ENCODE results near the gene YLPM1.

YLPM1 gene

GRCh38 chr14:74859757-74860552 is 96.8 kb downstream of the YLPM1 start:
- Histone ChIP-seq H3K27ac (ENCODE audit: low read depth, low read length) (no peak overlapping the region), H3K9me3 (ENCODE audit: control insufficient read depth, insufficient read depth, low read length) (no peaks in the 10 kb centered on the region), H3K27me3 (ENCODE audit: control insufficient read depth, insufficient read depth, low read length) (no peaks in the 10 kb centered on the region), H3K9ac (ENCODE audit: low read depth, low read length) (no peak overlapping the region), H3K4me1 (ENCODE audit: control insufficient read depth, insufficient read depth, low read length) (no peaks in the 10 kb centered on the region), H3K36me3 (ENCODE audit: control insufficient read depth, insufficient read depth, low read length) (no peaks in the 10 kb centered on the region), H3K4me3 (ENCODE audit: low read depth, low read length) (no peak overlapping the region)

DNA sequence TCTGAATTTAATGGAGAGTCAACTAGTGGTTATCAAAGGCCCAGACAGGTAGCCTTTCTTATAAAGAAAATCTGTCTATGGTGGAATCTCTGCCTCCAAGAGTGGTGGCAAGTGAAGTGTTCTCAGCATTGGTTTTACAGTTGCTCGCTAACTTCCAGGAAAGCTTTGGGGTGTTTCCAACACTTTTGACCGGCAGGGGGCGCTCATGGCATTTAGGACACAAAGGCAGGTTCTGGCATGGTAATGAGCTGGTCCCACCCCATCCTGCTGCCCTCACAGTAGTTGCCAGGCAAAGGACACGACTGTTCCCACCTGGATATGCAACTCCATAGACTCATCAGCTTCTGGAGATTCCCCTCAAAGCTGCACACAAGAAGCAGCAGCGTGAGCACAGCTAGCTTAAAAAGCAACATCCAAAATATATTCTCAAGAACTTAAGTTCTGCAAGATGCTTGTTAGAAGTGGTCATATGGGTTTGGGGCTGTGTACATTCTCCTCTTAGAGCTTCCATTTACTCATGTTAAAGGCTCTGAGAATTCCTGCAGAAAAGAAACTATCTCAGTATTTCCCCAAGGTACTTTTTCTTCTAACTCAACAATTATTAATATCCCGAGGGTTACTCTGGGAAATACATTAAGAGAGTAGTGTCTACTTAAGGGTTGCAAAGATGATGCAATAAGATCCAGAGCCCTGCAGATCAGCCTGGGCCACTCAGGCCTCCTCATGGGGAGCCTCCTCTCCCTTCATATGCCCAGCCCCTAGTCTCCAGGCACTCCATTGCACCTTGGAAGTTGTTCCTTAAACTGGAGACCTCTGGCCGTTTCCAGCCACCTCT is 98.0 kb downstream of the YLPM1 start:
- Histone ChIP-seq H3K9me3 (ENCODE audit: control insufficient read depth, insufficient read depth, low read length) (no peaks in the 10 kb centered on the region), H3K4me3 (ENCODE audit: low read depth, low read length) (no peak overlapping the region), H3K27me3 (ENCODE audit: control insufficient read depth, insufficient read depth, low read length) (no peaks in the 10 kb centered on the region), H3K9ac (ENCODE audit: low read depth, low read length) (no peak overlapping the region), H3K4me1 (ENCODE audit: control insufficient read depth, insufficient read depth, low read length) (no peaks in the 10 kb centered on the region), H3K27ac (ENCODE audit: low read depth, low read length) (no peak overlapping the region), H3K36me3 (ENCODE audit: control insufficient read depth, insufficient read depth, low read length) (no peaks in the 10 kb centered on the region)

- H3K36me3 ChIP-seq (ENCODE audit: control insufficient read depth, insufficient read depth, low read length), result no peaks in the 10 kb centered on the region
- H3K9ac ChIP-seq (ENCODE audit: low read depth, low read length), result no peak overlapping the region
- no peaks in the 10 kb centered on the region for H3K9me3 ChIP-seq (ENCODE audit: control insufficient read depth, insufficient read depth, low read length)
- no peaks in the 10 kb centered on the region for H3K4me1 ChIP-seq (ENCODE audit: control insufficient read depth, insufficient read depth, low read length)
- H3K27ac ChIP-seq (ENCODE audit: low read depth, low read length), result no peak overlapping the region
- H3K4me3 ChIP-seq (ENCODE audit: low read depth, low read length), result no peak overlapping the region
- no peaks in the 10 kb centered on the region for H3K27me3 ChIP-seq (ENCODE audit: control insufficient read depth, insufficient read depth, low read length)
Measured at GRCh38 chr14:74861734-74862090, 98.6 kb downstream of the YLPM1 start.

DNA sequence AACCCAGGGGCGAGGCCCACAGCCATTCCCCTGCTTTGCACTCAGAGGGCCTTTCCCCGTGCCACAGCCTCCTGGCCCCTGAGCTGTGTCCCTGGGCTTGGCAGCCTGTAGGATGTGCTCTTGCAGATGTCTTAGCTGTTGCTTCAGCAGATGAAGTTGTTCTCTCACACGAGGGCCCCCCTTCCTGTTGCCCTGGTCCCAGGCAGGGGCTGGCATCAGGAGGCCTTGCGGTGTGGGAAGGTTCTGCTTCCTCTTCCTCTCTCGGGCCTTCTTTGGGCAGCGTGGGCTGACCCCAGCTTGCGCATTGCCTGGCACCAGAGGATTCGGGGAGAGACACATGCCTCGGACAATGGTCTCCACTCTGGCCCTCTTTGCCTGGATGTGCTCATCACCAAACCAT is 100.2 kb downstream of the YLPM1 start:
- H3K27me3 ChIP-seq (ENCODE audit: control insufficient read depth, insufficient read depth, low read length), result no peaks in the 10 kb centered on the region
- no peak overlapping the region for H3K27ac ChIP-seq (ENCODE audit: low read depth, low read length)
- H3K9ac ChIP-seq (ENCODE audit: low read depth, low read length), result no peak overlapping the region
- no peaks in the 10 kb centered on the region for H3K9me3 ChIP-seq (ENCODE audit: control insufficient read depth, insufficient read depth, low read length)
- no peaks in the 10 kb centered on the region for H3K36me3 ChIP-seq (ENCODE audit: control insufficient read depth, insufficient read depth, low read length)
- no peaks in the 10 kb centered on the region for H3K4me1 ChIP-seq (ENCODE audit: control insufficient read depth, insufficient read depth, low read length)
- H3K4me3 ChIP-seq (ENCODE audit: low read depth, low read length), result no peak overlapping the region

GRCh38 chr14:74864198-74864597 is 101.1 kb downstream of the YLPM1 start:
- Histone ChIP-seq H3K36me3 (ENCODE audit: control insufficient read depth, insufficient read depth, low read length) (no peaks in the 10 kb centered on the region), H3K4me3 (ENCODE audit: low read depth, low read length) (no peak overlapping the region), H3K4me1 (ENCODE audit: control insufficient read depth, insufficient read depth, low read length) (no peaks in the 10 kb centered on the region), H3K27me3 (ENCODE audit: control insufficient read depth, insufficient read depth, low read length) (no peaks in the 10 kb centered on the region), H3K27ac (ENCODE audit: low read depth, low read length) (no peak overlapping the region), H3K9ac (ENCODE audit: low read depth, low read length) (no peak overlapping the region), H3K9me3 (ENCODE audit: control insufficient read depth, insufficient read depth, low read length) (no peaks in the 10 kb centered on the region)

- H3K4me3 ChIP-seq (ENCODE audit: low read depth, low read length), result no peak overlapping the region
- no peaks in the 10 kb centered on the region for H3K36me3 ChIP-seq (ENCODE audit: control insufficient read depth, insufficient read depth, low read length)
- no peaks in the 10 kb centered on the region for H3K9me3 ChIP-seq (ENCODE audit: control insufficient read depth, insufficient read depth, low read length)
- no peaks in the 10 kb centered on the region for H3K27me3 ChIP-seq (ENCODE audit: control insufficient read depth, insufficient read depth, low read length)
- H3K4me1 ChIP-seq (ENCODE audit: control insufficient read depth, insufficient read depth, low read length), result no peaks in the 10 kb centered on the region
- no peak overlapping the region for H3K27ac ChIP-seq (ENCODE audit: low read depth, low read length)
- H3K9ac ChIP-seq (ENCODE audit: low read depth, low read length), result no peak overlapping the region
Measured at GRCh38 chr14:74865156-74865555, 102.0 kb downstream of the YLPM1 start.

DNA sequence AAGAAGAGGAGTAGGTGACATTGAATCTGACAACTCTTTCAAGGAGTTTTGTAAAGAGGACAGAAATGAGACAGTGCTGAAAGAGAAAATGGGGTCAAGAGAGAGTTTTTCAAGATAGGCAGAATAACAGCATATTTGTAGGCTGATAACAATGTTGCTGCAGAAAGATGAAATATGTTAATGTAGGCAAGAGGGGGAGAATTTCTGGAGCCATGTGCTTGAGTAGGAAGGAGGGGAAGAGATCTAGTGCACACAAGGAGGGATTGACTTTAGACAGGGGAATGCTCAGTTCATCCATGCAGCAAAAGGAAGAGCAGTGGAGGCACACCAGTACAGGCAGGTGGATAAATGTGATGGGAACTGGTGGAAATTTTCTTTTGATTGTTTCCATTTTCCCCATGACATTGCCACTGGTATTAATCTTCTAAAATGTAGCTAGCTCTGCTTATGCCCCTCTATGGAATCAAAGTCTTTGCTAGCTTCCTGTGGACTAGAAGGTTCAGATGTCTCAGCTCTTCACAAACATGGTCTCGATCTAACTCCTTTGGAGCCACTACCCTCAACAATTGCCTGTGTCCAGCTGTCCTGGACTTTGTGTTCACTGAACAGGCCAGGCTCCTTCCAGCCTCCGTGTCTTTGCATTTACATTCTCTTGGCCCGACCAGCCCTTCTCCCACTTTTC is 103.7 kb downstream of the YLPM1 start:
- no peaks in the 10 kb centered on the region for H3K27me3 ChIP-seq (ENCODE audit: control insufficient read depth, insufficient read depth, low read length)
- no peaks in the 10 kb centered on the region for H3K9me3 ChIP-seq (ENCODE audit: control insufficient read depth, insufficient read depth, low read length)
- H3K4me1 ChIP-seq (ENCODE audit: control insufficient read depth, insufficient read depth, low read length), result no peaks in the 10 kb centered on the region
- no peak overlapping the region for H3K27ac ChIP-seq (ENCODE audit: low read depth, low read length)
- no peaks in the 10 kb centered on the region for H3K36me3 ChIP-seq (ENCODE audit: control insufficient read depth, insufficient read depth, low read length)
- H3K9ac ChIP-seq (ENCODE audit: low read depth, low read length), result no peak overlapping the region
- no peak overlapping the region for H3K4me3 ChIP-seq (ENCODE audit: low read depth, low read length)

DNA sequence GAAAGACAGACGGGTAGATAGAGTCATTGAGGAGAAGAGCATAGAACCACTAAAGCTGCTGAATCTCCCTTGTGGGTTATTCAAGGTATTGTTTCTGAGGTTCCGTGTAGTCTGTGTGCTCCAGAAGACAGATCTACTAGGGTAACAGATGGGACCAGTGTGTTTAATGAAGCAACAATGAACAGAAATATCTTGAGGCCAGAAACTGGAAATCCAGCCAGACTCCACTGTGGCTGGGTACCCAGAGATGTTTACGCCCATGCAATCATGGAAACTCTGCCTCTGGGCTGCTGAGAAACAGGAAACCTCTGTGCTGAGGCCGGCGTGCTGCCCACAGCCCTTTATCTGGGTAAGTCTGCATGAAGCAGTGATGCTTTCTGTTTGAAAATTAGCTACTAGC is 104.6 kb downstream of the YLPM1 start:
- H3K9ac ChIP-seq (ENCODE audit: low read depth, low read length), result no peak overlapping the region
- no peaks in the 10 kb centered on the region for H3K27me3 ChIP-seq (ENCODE audit: control insufficient read depth, insufficient read depth, low read length)
- H3K4me3 ChIP-seq (ENCODE audit: low read depth, low read length), result no peak overlapping the region
- no peaks in the 10 kb centered on the region for H3K4me1 ChIP-seq (ENCODE audit: control insufficient read depth, insufficient read depth, low read length)
- H3K9me3 ChIP-seq (ENCODE audit: control insufficient read depth, insufficient read depth, low read length), result no peaks in the 10 kb centered on the region
- H3K27ac ChIP-seq (ENCODE audit: low read depth, low read length), result no peak overlapping the region
- H3K36me3 ChIP-seq (ENCODE audit: control insufficient read depth, insufficient read depth, low read length), result no peaks in the 10 kb centered on the region

- Histone ChIP-seq H3K36me3 (ENCODE audit: control insufficient read depth, insufficient read depth, low read length) (no peaks in the 10 kb centered on the region), H3K4me1 (ENCODE audit: control insufficient read depth, insufficient read depth, low read length) (no peaks in the 10 kb centered on the region), H3K9ac (ENCODE audit: low read depth, low read length) (no peak overlapping the region), H3K4me3 (ENCODE audit: low read depth, low read length) (no peak overlapping the region), H3K27me3 (ENCODE audit: control insufficient read depth, insufficient read depth, low read length) (no peaks in the 10 kb centered on the region), H3K27ac (ENCODE audit: low read depth, low read length) (no peak overlapping the region), H3K9me3 (ENCODE audit: control insufficient read depth, insufficient read depth, low read length) (no peaks in the 10 kb centered on the region)
Measured at GRCh38 chr14:74868739-74869138, 105.6 kb downstream of the YLPM1 start.

DNA sequence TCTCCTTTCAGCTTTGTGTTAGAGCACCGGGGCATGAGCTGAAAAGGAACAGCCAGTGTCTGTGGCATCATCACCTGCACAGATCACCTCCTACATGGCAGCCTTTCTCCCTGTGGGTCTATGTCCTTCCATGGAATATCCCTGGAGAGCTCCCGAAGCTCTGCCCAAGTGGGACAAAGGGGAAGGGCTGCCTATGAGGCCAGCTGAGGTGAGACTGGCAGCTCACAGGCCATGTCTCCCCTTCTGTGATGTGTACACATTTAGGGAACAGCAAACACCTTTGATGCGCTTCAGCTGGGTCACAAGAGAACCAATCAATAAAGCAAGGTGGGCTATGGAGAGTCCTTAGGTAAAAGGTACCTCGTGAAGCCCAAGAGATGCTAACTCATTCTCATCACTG is 108.7 kb downstream of the YLPM1 start:
- no peaks in the 10 kb centered on the region for H3K27me3 ChIP-seq (ENCODE audit: control insufficient read depth, insufficient read depth, low read length)
- no peaks in the 10 kb centered on the region for H3K36me3 ChIP-seq (ENCODE audit: control insufficient read depth, insufficient read depth, low read length)
- no peak overlapping the region for H3K9ac ChIP-seq (ENCODE audit: low read depth, low read length)
- peaks cover 6% of the 10 kb centered on the region for H3K4me1 ChIP-seq (ENCODE audit: control insufficient read depth, insufficient read depth, low read length)
- no peak overlapping the region for H3K27ac ChIP-seq (ENCODE audit: low read depth, low read length)
- no peak overlapping the region for H3K4me3 ChIP-seq (ENCODE audit: low read depth, low read length)
- H3K9me3 ChIP-seq (ENCODE audit: control insufficient read depth, insufficient read depth, low read length), result no peaks in the 10 kb centered on the region

DNA sequence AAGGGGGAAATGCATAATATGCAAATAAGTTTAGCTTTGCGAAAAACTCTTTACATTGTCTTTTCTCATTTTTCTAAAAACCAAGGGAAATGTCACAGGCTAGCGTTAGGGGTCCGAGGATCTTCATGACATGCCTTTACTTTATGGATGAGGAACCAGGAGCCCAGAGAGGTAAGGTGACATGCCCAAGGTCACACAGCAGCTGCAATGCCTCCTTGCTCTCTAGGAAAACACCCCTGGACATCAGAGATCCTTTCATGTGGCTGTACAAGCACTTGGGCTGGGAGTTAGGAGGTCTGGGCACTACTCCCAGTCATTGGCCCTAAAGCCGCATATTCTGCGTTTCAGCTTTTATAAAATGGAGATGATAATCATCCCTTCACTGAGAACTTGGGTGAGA is 112.1 kb downstream of the YLPM1 start:
- Histone ChIP-seq H3K4me3 (ENCODE audit: low read depth, low read length) (no peak overlapping the region), H3K36me3 (ENCODE audit: control insufficient read depth, insufficient read depth, low read length) (no peaks in the 10 kb centered on the region), H3K9me3 (ENCODE audit: control insufficient read depth, insufficient read depth, low read length) (no peaks in the 10 kb centered on the region), H3K27ac (ENCODE audit: low read depth, low read length) (no peak overlapping the region), H3K27me3 (ENCODE audit: control insufficient read depth, insufficient read depth, low read length) (no peaks in the 10 kb centered on the region), H3K4me1 (ENCODE audit: control insufficient read depth, insufficient read depth, low read length) (peaks cover 6% of the 10 kb centered on the region), H3K9ac (ENCODE audit: low read depth, low read length) (no peak overlapping the region)

Measured in HUES48 (cell line).